ENCODE results near the gene A3GALT2.

The A3GALT2 gene

GRCh38 chr1:33320619-33321165, at the start of gene A3GALT2:
A3GALT2 (minus strand) TSS chr1:33321098; CDS start chr1:33321098, 0 bp downstream.
- no peak for DNase-seq

GRCh38 chr1:33370301-33370700, 49.4 kb upstream of the A3GALT2 start:
- no peak for DNase-seq

GRCh38 chr1:33369764-33370163, 48.9 kb upstream of the A3GALT2 start:
- no peak for DNase-seq

GRCh38 chr1:33369081-33369480, 48.2 kb upstream of the A3GALT2 start:
- DNase-seq, result no peak

GRCh38 chr1:33368431-33368830, 47.5 kb upstream of the A3GALT2 start:
- no peak for DNase-seq

GRCh38 chr1:33367485-33368405, 46.8 kb upstream of the A3GALT2 start:
- DNase-seq, result peak; percentile 85

- DNase-seq, result no peak
Measured at GRCh38 chr1:33366762-33367484, 46.0 kb upstream of the A3GALT2 start.

- DNase-seq, result no peak
Measured at GRCh38 chr1:33365560-33365997, 44.7 kb upstream of the A3GALT2 start.

- DNase-seq, result no peak
Measured at GRCh38 chr1:33364565-33364918, 43.6 kb upstream of the A3GALT2 start.

- DNase-seq, result no peak
Measured at GRCh38 chr1:33363470-33363861, 42.6 kb upstream of the A3GALT2 start.

- DNase-seq, result no peak
Measured at GRCh38 chr1:33363021-33363420, 42.1 kb upstream of the A3GALT2 start.

- no peak for DNase-seq
Measured at GRCh38 chr1:33361532-33362235, 40.8 kb upstream of the A3GALT2 start.

GRCh38 chr1:33360367-33360766, 39.5 kb upstream of the A3GALT2 start:
- no peak for DNase-seq

GRCh38 chr1:33359931-33360330, 39.0 kb upstream of the A3GALT2 start:
- DNase-seq, result no peak

- DNase-seq, result no peak
Measured at GRCh38 chr1:33358795-33359503, 38.1 kb upstream of the A3GALT2 start.

- no peak for DNase-seq
Measured at GRCh38 chr1:33358114-33358794, 37.4 kb upstream of the A3GALT2 start.

- no peak for DNase-seq
Measured at GRCh38 chr1:33357099-33357498, 36.2 kb upstream of the A3GALT2 start.

- DNase-seq, result no peak
Measured at GRCh38 chr1:33354707-33355316, 33.9 kb upstream of the A3GALT2 start.

- DNase-seq, result no peak
Measured at GRCh38 chr1:33353531-33353930, 32.6 kb upstream of the A3GALT2 start.

GRCh38 chr1:33351281-33351660, 30.4 kb upstream of the A3GALT2 start:
- DNase-seq, result no peak

GRCh38 chr1:33350611-33351280, 29.8 kb upstream of the A3GALT2 start:
- DNase-seq, result no peak
